ENCODE data around the gene TMEM132C.

Gene TMEM132C

GRCh38 chr12:128286970-128287369 is 20.0 kb downstream of the TMEM132C start:
- TF ChIP-seq EZH2phosphoT487 (IDR thresholded peaks at IDR 0.05; ENCODE audit: borderline replicate concordance, low read length) = no peak
- no peak for TF ChIP-seq CTCF (IDR thresholded peaks at IDR 0.05; ENCODE audit: low read depth, low read length, poor library complexity, severe bottlenecking)
- Histone ChIP-seq H3K4me1 (ENCODE audit: control insufficient read depth, low read length) (no peaks in the 10 kb centered on the region), H3K9me2 (replicated peaks; ENCODE audit: control insufficient read depth, low read length) (no peaks in the 10 kb centered on the region), H3K27me3 (ENCODE audit: control insufficient read depth, low read length) (no peaks in the 10 kb centered on the region), H3F3A (ENCODE audit: control insufficient read depth, insufficient read depth) (no peaks in the 10 kb centered on the region), H3K4me2 (ENCODE audit: low read length) (no peak overlapping the region), H4K20me1 (ENCODE audit: control insufficient read depth, insufficient read depth, low read depth, low read length) (no peaks in the 10 kb centered on the region), H3K36me3 (ENCODE audit: control insufficient read depth, low read length) (no peaks in the 10 kb centered on the region), H3K27ac (ENCODE audit: low read depth, low read length) (no peak overlapping the region), H3K9me3 (ENCODE audit: control insufficient read depth, insufficient read depth, low read length) (no peaks in the 10 kb centered on the region), H3K79me2 (ENCODE audit: control insufficient read depth, low read length) (no peaks in the 10 kb centered on the region), H3K4me3 (ENCODE audit: low read length) (no peak overlapping the region)

- no peak for TF ChIP-seq CTCF (IDR thresholded peaks at IDR 0.05; ENCODE audit: low read depth, low read length, poor library complexity, severe bottlenecking)
- no peak for TF ChIP-seq EZH2phosphoT487 (IDR thresholded peaks at IDR 0.05; ENCODE audit: borderline replicate concordance, low read length)
- no peaks in the 10 kb centered on the region for H3K4me1 ChIP-seq (ENCODE audit: control insufficient read depth, low read length)
- no peaks in the 10 kb centered on the region for H3K27me3 ChIP-seq (ENCODE audit: control insufficient read depth, low read length)
- no peak overlapping the region for H3K4me2 ChIP-seq (ENCODE audit: low read length)
- H3K9me2 ChIP-seq (replicated peaks; ENCODE audit: control insufficient read depth, low read length) = no peaks in the 10 kb centered on the region
- H3K4me3 ChIP-seq (ENCODE audit: low read length) = no peak overlapping the region
- H3F3A ChIP-seq (ENCODE audit: control insufficient read depth, insufficient read depth) = no peaks in the 10 kb centered on the region
- no peaks in the 10 kb centered on the region for H4K20me1 ChIP-seq (ENCODE audit: control insufficient read depth, insufficient read depth, low read depth, low read length)
- no peaks in the 10 kb centered on the region for H3K9me3 ChIP-seq (ENCODE audit: control insufficient read depth, insufficient read depth, low read length)
- no peak overlapping the region for H3K27ac ChIP-seq (ENCODE audit: low read depth, low read length)
- no peaks in the 10 kb centered on the region for H3K36me3 ChIP-seq (ENCODE audit: control insufficient read depth, low read length)
- no peaks in the 10 kb centered on the region for H3K79me2 ChIP-seq (ENCODE audit: control insufficient read depth, low read length)
Observed at GRCh38 chr12:128288357-128288756, 21.4 kb downstream of the TMEM132C start.

GRCh38 chr12:128288896-128289295 is 21.9 kb downstream of the TMEM132C start:
- Histone ChIP-seq H3K27ac (ENCODE audit: low read depth, low read length) (no peak overlapping the region), H3K9me3 (ENCODE audit: control insufficient read depth, insufficient read depth, low read length) (no peaks in the 10 kb centered on the region), H3K4me1 (ENCODE audit: control insufficient read depth, low read length) (no peaks in the 10 kb centered on the region), H3K9me2 (replicated peaks; ENCODE audit: control insufficient read depth, low read length) (no peaks in the 10 kb centered on the region), H4K20me1 (ENCODE audit: control insufficient read depth, insufficient read depth, low read depth, low read length) (no peaks in the 10 kb centered on the region), H3K36me3 (ENCODE audit: control insufficient read depth, low read length) (no peaks in the 10 kb centered on the region), H3K4me2 (ENCODE audit: low read length) (no peak overlapping the region), H3K27me3 (ENCODE audit: control insufficient read depth, low read length) (no peaks in the 10 kb centered on the region), H3F3A (ENCODE audit: control insufficient read depth, insufficient read depth) (no peaks in the 10 kb centered on the region), H3K4me3 (ENCODE audit: low read length) (no peak overlapping the region), H3K79me2 (ENCODE audit: control insufficient read depth, low read length) (no peaks in the 10 kb centered on the region)
- TF ChIP-seq EZH2phosphoT487 (IDR thresholded peaks at IDR 0.05; ENCODE audit: borderline replicate concordance, low read length) (no peak), CTCF (IDR thresholded peaks at IDR 0.05; ENCODE audit: low read depth, low read length, poor library complexity, severe bottlenecking) (no peak)

- no peaks in the 10 kb centered on the region for H3F3A ChIP-seq (ENCODE audit: control insufficient read depth, insufficient read depth)
- no peaks in the 10 kb centered on the region for H3K27me3 ChIP-seq (ENCODE audit: control insufficient read depth, low read length)
- no peak overlapping the region for H3K4me3 ChIP-seq (ENCODE audit: low read length)
- no peaks in the 10 kb centered on the region for H3K79me2 ChIP-seq (ENCODE audit: control insufficient read depth, low read length)
- TF ChIP-seq CTCF (IDR thresholded peaks at IDR 0.05; ENCODE audit: low read depth, low read length, poor library complexity, severe bottlenecking) (no peak), EZH2phosphoT487 (IDR thresholded peaks at IDR 0.05; ENCODE audit: borderline replicate concordance, low read length) (no peak)
- H4K20me1 ChIP-seq (ENCODE audit: control insufficient read depth, insufficient read depth, low read depth, low read length) = no peaks in the 10 kb centered on the region
- H3K36me3 ChIP-seq (ENCODE audit: control insufficient read depth, low read length) = no peaks in the 10 kb centered on the region
- no peaks in the 10 kb centered on the region for H3K9me3 ChIP-seq (ENCODE audit: control insufficient read depth, insufficient read depth, low read length)
- no peaks in the 10 kb centered on the region for H3K4me1 ChIP-seq (ENCODE audit: control insufficient read depth, low read length)
- no peak overlapping the region for H3K4me2 ChIP-seq (ENCODE audit: low read length)
- H3K27ac ChIP-seq (ENCODE audit: low read depth, low read length) = no peak overlapping the region
- H3K9me2 ChIP-seq (replicated peaks; ENCODE audit: control insufficient read depth, low read length) = no peaks in the 10 kb centered on the region
Observed at GRCh38 chr12:128290938-128291337, 24.0 kb downstream of the TMEM132C start.

All from DOHH2 (cell line).